GM13976 (cell line): ENCODE results near the gene NABP1.
A peak's percentile ranks its signal among the peaks of the same experiment; 100 is the strongest.

Experiments
- DNase-seq: peaks from one replicate; pipeline ENCODE4 v3.0.0; 2012; ENCODE audit warnings: low spot score
- CTCF ChIP-seq: IDR thresholded peaks from 2 replicates; pipeline ENCODE4 v1.5.1; 2012; ENCODE audit warnings: borderline replicate concordance, mild to moderate bottlenecking; ENCODE audit not compliant: insufficient read depth; ENCODE audit errors: extremely low read depth, missing control alignments, control extremely low read depth
- in situ Hi-C: fragments of 300-500 bp; cut with MboI; formaldehyde crosslinking; loops from one replicate; pipeline ENCODE4 v1.12.0; 2022; ENCODE audit warnings: low sequenced_read_pairs, mixed read lengths, inconsistent platforms; ENCODE audit not compliant: unreplicated experiment

NABP1 gene

GRCh38 chr2:191677646-191678436 lies at the start of gene NABP1:
NABP1 (plus strand) TSS chr2:191678136; CDS start chr2:191678615, 479 bp downstream.
- in situ Hi-C loops = no loop called here
- no peak for TF ChIP-seq CTCF
- DNase-seq = peak; percentile 97

GRCh38 chr2:191629001-191629453 lies 48.9 kb upstream of the NABP1 start:
- TF ChIP-seq CTCF = no peak
- no peak for DNase-seq
- in situ Hi-C loops = no loop called here

GRCh38 chr2:191629976-191630712 lies 47.8 kb upstream of the NABP1 start:
- in situ Hi-C loops = no loop called here
- no peak for DNase-seq
- no peak for TF ChIP-seq CTCF

- in situ Hi-C loops = no loop called here
- TF ChIP-seq CTCF = no peak
- no peak for DNase-seq
Measured at GRCh38 chr2:191631754-191632153, 46.2 kb upstream of the NABP1 start.

- TF ChIP-seq CTCF = no peak
- no peak for DNase-seq
- in situ Hi-C loops = no loop called here
Measured at GRCh38 chr2:191632426-191632825, 45.5 kb upstream of the NABP1 start.

GRCh38 chr2:191634791-191635190 lies 43.1 kb upstream of the NABP1 start:
- no peak for DNase-seq
- in situ Hi-C loops = no loop called here
- TF ChIP-seq CTCF = no peak
